NCI-H524 treated with DMSO at 0.1 percent for 48 hours (cell line): Measurements from ENCODE around the gene CCDC117.
A peak's percentile ranks its signal among the peaks of the same experiment; 100 is the strongest.
"Not testable (repeated sequence)": the region's sequence is repeated elsewhere in the genome, so short reads cannot be mapped to it uniquely, and the experiment has no call there.

Experiments used
- DNase-seq: peaks from one replicate; lab custom pipeline; 2025; lab: John Stamatoyannopoulos, UW

The CCDC117 gene

GRCh38 chr22:28772633-28773460 is at the start of gene CCDC117:
Gene CCDC117 (plus strand): TSS chr22:28772695. CDS start chr22:28772850, 155 bp downstream.
- DNase-seq = peak; percentile 70

DNA sequence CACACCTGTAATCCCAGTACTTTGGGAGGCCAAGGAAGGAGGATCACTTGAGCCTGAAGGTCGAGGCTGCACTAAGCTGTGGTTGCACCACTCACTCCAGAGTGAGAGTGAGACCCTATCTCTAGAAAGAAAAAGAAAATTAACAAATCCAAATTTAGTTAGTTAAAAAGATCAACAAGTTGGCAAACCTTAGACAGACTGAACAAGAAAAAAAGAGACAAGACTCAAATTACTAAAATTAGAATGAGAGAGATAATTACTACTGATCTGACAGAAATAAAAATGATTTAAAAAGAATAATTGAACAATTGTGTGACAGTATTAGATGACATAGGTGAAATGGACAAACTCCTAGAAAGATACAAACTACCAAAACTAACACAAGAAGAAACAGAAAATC is 44.5 kb upstream of the CCDC117 start:
- DNase-seq = no peak

DNA sequence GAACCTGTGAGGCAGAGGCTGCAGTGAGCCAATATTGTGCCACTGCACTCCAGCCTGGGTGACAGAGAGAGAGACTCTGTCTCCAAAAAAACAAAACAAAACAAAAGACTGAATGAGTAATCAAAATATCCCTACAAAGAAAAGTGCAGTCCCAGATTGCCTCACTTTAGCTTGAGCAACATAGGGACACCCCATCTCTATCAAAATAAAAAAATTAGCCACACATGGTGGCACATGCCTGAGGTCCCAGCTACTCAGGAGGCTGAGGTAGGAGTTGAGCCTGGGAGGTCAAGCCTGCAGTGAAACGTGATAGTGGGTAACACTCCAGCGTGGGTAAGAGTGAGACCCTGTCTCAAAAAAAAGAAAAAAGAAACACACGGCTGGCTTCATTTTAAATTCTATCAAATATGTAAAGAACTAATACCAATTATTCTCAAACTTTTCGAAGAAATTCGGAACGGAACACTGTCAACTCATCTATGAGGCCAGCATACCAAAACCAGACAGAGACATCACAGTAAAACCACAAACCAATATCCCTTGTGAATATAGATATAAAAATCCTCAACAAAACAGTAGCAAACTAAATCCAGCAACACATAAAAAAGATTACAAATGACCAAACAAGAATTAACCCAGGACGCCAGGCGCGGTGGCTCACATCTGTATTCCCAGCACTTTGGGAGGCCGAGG is 43.7 kb upstream of the CCDC117 start:
- DNase-seq = no peak

- no peak for DNase-seq
Observed at GRCh38 chr22:28730179-28730578, 42.3 kb upstream of the CCDC117 start.

DNA sequence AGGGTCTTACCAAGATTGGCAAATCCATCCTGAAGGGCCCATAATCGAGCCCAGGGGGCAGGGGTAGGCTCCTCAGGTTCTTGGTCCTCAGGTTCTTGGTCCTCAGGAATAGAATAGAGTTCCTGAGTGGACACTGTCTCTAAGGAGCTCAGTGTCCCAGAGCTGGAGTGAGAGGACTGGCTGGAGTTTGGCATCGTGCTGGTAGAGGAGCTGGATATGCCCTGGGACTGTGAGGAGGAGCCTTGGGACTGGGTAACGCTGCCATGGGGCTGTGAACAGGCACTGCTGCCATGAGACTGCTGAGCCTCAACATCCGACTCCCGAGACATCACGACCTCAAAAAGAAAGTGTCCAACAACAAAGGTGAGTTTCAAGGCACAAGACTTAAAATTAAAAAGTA is 38.1 kb upstream of the CCDC117 start:
- DNase-seq = no peak

- DNase-seq = no peak
Observed at GRCh38 chr22:28736301-28737155, 36.0 kb upstream of the CCDC117 start.

- DNase-seq = no peak
Observed at GRCh38 chr22:28737701-28738100, 34.8 kb upstream of the CCDC117 start.

GRCh38 chr22:28738876-28739275 is 33.6 kb upstream of the CCDC117 start:
- DNase-seq = not testable (repeated sequence)

GRCh38 chr22:28741200-28741784 is 31.2 kb upstream of the CCDC117 start:
- DNase-seq = no peak

GRCh38 chr22:28741785-28742561 is 30.5 kb upstream of the CCDC117 start, which contains the start of the genes CHEK2 and HSCB:
Gene CHEK2 (minus strand): TSS chr22:28741820. CDS start chr22:28734721, 7,099 bp downstream.
Gene HSCB (plus strand): TSS chr22:28742039. CDS start chr22:28742096, 57 bp downstream.
- peak; percentile 96 for DNase-seq

DNA sequence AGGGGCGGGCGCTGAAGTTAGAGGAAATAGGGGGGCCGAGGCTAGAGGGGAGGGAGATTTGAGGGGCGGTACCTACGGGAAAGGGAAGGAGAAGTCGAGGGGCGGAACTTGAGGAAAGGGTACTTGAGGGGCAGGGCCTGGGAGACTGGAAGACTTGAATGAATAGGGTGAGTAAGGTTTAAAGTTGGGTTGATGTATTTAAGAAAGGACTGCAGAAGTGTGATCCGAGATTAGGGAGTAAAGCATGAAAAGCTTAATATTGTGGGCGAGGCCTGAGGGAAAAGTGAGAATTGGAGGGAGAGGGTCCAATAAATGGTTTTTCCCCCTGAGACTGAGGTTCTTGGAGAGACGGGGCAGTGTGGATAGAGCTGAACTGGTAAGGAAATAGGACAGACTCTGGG is 29.9 kb upstream of the CCDC117 start:
- no peak for DNase-seq

- no peak for DNase-seq
Observed at GRCh38 chr22:28743852-28744251, 28.6 kb upstream of the CCDC117 start.

- no peak for DNase-seq
Observed at GRCh38 chr22:28750471-28750881, 22.0 kb upstream of the CCDC117 start.

DNA sequence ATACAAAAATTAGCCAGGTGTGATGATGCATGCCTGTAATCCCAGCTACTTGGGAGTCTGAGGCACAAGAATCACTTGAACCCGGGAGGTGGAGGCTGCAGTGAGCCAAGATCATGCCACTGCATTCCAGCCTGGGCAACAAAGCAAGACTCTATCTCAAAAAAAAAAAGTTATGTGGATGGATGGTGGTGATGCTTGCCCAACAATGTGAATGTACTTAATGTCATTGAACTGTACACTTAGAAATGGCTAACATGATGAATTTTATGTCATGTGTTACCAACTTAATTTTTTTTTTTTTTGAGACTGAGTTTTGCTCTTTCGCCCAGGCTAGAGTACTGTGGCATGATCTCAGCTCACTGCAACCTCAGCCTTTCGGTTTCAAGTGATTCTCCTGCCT is 18.0 kb upstream of the CCDC117 start:
- DNase-seq = not testable (repeated sequence)

GRCh38 chr22:28759861-28760560 is 12.5 kb upstream of the CCDC117 start:
- DNase-seq = peak; percentile 39

DNA sequence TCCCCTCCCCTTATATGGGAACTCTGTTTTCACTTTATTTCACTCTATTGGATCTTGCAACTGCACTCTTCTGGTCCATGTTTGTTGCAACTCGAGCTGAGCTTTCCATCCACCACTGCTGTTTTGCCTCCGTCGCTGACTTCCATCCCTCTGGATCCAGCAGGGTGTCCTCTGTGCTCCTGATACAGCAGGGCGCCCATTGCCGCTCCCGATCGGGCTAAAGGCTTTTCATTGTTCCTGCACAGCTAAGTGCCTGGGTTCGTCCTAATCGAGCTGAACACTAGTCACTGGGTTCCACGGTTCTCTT is 11.1 kb upstream of the CCDC117 start:
- no peak for DNase-seq

GRCh38 chr22:28762000-28762399 is 10.5 kb upstream of the CCDC117 start:
- DNase-seq = not testable (repeated sequence)

DNA sequence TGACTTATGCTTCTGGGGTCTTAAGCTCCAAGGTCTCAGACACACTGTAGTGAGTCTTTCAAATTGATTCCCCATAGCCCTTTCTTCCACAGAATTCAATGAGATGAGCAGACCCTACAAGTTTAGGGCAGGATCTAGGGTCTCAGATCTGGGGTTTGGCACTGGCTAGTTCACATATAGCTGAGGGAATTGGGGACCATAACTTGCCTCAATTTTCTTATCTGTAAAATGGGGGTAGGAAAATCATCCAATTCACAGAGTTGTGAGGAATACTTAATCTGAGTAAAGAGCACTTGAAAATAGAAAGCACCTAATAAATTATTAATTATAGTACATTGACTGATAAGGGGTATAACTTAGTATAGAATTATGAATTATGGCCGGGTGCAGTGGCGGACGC is 5.9 kb upstream of the CCDC117 start:
- no peak for DNase-seq

DNA sequence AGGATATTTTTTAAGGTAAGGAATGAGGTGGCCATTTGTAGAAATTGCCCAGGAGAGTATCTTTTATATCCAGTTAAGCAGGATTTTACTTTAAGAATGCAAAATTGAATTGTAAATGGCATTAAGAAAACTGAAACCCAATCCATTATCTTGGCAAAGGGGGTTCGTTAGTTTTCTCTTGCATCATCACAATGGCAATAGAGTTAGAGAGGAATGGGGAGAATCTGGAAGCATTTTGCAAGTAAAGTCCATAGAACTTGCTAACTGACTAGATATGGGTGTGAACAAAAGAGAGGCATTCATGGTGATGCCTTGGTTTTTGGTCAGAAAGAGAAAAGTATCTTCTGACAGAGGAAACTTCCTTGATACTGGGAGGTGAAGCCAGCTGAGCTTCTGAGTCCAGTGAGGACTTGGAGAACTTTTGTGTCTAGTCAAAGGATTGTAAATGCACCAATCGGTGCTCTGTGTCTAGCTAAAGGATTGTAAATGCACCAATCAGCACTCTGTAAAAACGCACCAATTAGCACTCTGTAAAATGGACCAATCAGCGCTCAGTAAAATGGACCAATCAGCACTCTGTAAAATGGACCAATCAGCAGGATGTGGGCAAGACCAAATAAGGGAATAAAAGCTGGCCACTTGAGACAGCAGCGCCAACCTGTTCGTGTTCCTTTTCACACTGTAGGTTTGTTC is 3.6 kb upstream of the CCDC117 start:
- DNase-seq = no peak
